ENCODE measurements around the gene GNA12.

DNA sequence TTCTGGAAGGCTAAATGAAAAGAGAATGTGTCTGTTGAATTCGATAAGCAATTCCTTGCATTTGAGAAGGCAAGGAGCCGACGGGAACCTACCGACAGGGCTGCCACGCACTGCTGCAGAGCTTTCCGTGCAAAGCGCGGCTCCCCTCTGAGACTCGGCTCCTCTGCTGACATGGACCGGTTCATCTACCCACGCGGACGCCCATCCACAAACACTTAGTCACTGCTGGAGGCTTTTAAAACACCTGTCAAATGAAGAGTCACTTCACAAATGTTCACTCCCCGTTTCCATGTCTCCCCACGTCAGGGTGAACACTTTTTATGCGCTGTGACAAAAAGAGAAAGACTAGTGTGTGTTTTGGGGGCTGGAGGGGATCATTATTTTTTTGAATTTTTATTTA, 124.1 kb downstream of the GNA12 start:
- TF ChIP-seq, protein P1, sequence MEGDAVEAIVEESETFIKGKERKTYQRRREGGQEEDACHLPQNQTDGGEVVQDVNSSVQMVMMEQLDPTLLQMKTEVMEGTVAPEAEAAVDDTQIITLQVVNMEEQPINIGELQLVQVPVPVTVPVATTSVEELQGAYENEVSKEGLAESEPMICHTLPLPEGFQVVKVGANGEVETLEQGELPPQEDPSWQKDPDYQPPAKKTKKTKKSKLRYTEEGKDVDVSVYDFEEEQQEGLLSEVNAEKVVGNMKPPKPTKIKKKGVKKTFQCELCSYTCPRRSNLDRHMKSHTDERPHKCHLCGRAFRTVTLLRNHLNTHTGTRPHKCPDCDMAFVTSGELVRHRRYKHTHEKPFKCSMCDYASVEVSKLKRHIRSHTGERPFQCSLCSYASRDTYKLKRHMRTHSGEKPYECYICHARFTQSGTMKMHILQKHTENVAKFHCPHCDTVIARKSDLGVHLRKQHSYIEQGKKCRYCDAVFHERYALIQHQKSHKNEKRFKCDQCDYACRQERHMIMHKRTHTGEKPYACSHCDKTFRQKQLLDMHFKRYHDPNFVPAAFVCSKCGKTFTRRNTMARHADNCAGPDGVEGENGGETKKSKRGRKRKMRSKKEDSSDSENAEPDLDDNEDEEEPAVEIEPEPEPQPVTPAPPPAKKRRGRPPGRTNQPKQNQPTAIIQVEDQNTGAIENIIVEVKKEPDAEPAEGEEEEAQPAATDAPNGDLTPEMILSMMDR (IDR thresholded peaks at IDR 0.05 in 4 of 5, conservative IDR thresholded peaks at IDR 0.05 in 1 of 5): no peak
- no peak for TF ChIP-seq POLR2A (IDR thresholded peaks at IDR 0.05)
